NCI-H526 treated with DMSO at 0.1 percent for 48 hours (cell line): ENCODE measurements around the gene ZCRB1.
"Not testable (repeated sequence)": the region's sequence is repeated elsewhere in the genome, so short reads cannot be mapped to it uniquely, and the experiment has no call there.

Experiments
- DNase-seq: peaks from one replicate; lab custom pipeline; 2025; lab: John Stamatoyannopoulos, UW

Gene ZCRB1, protein sequence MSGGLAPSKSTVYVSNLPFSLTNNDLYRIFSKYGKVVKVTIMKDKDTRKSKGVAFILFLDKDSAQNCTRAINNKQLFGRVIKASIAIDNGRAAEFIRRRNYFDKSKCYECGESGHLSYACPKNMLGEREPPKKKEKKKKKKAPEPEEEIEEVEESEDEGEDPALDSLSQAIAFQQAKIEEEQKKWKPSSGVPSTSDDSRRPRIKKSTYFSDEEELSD

DNA sequence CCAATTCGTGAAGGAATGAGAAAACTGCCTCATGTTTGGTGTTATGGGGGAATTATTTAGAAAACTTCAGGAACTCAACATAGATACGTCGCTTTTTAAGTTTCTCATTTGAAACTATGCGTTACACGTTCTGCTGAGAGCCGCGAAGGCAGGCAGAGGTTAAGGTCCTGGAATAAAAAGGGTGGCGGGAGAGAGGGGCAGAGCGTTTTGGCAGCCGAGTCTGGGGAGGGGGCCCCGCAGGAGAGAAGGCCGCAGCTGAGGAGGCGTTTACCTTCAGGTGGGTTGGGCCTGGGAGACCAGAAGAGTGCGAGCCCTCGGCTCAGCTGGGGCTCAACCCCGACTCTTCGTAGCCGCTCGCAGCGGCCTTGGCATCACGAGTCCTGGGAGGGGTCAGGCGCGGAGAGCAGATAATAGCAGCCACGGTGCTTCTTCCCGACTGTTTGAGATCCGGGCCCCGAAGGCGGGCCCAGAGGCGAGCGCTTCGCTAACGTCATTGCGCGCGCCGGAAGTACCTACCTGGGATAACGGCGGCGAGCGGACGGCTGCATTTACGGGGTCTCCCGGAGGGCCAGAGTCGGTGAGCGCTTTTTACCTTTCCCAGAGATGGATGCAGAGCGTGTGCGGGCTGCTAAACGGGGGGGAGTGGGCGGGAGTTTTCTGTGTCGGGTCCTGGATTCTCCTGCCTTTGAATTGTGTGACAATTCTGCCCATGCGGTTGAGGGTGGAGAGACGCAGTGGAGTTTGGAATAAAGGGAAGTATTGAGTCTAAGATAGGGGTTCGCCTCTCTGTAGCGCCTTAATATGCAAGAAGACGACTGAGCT is at the start of gene ZCRB1, which contains the start of gene PPHLN1:
ZCRB1 (minus strand) TSS at position 442 of the 822 bp plus-strand sequence. CDS start 1,992 bp downstream, outside the sequence.
PPHLN1 (plus strand) TSS at position 515 of the 822 bp plus-strand sequence. CDS start 9,736 bp downstream, outside the sequence.
- DNase-seq, result peak; percentile 87

DNA sequence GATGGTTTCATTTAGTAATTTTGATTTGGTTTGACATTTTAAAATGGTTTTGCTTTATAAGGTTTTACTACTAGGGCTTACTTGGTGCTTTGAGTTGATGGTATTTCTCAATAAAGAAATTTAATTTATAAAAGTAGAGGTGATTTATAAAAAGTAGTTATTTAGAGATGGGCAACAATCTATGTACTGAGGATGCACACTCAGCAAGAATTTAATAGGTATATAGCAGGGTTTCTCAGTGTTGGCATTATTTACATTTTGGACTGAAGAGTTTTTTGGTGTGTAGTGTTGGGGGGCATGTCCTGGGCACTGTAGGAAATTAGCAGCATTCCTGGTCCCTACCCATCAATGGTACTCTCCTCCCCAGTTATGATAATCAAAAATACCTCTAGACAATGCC is 47.8 kb upstream of the ZCRB1 start:
- no peak for DNase-seq

DNA sequence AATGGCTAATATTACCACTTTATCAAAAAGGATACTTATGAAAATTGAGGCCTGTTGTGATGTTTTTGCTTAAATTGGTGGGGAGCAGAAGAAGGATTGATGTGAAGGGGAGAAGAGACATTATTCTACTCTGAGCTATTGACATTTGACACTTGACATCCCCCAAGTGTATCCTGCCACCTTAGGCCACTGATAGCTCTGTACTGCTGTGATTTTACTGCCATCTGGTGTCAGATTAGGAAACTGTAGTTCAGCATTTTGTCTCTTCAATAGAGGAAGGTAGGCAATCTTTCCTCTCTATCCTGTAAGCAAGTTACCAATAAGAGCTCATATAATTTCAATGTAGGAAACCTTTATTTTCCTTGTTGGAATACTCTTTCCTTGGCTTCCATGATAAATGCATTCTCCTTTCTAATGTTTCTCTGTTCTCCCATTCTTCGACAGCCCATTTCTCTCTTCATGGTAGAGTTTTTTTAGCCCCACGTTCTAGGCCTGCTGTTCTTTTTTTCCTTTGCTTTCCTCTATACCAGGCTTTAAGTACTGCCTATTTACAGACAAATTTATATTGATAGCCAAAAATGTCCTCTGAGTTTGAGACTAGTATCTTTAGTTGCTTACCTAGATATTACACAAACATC is 46.4 kb upstream of the ZCRB1 start:
- peak; percentile 32 for DNase-seq

DNA sequence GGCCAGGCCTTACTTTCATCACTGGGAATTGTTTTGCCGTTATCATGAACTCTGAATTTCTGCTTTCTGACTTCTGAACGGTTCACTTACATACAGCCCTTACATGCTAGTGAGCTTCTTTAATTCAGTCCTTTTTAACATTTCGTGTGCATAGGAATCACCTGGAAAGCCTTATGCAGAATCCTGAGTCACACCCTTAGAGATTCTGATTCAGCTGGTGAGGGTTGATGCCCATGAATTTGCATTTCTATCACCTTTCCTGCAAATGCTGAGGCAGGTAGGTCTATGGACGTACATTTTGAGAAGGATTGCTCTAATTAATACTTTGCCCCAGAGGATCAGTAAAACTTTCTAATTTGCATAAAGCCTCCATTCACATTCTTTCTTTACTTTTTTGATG is 44.1 kb upstream of the ZCRB1 start:
- DNase-seq, result peak; percentile 1

DNA sequence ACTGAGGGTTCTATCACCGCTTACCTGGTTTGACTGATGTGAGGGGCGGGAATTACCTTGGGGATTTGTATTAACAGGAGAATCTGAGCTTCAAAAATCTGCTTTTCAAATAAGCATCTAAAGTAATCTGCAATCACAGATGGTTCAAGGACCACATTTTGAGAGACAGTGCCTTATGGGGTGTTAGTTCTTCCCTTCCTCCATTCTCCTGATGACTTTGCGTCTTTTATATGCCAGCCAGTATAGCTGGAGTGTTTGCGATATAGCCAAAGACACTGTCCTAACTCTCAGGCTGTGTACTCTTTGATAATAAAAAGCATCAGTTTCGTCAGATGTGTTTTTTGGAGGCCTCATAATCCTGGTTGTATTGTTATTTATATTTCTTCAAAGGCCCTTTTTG is 39.6 kb upstream of the ZCRB1 start:
- no peak for DNase-seq

DNA sequence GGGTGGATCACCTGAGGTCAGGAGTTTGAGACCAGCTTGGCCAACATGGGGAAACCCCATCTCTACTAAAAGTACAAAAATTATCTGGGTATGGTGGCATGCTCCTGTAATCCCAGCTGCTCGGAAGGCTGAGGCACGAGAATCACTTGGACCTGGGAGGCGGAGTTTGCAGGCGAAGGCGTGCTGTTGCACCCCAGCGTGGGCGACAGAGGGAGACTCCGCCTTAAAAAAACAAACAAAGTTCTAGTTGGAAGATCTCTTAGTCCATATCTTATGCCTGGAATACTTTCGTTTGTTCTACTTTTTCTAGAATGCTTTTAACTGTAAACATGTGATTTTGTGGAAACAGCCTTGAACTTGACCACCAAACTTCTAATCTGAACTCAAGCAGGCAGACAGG is 38.8 kb upstream of the ZCRB1 start:
- no peak for DNase-seq

DNA sequence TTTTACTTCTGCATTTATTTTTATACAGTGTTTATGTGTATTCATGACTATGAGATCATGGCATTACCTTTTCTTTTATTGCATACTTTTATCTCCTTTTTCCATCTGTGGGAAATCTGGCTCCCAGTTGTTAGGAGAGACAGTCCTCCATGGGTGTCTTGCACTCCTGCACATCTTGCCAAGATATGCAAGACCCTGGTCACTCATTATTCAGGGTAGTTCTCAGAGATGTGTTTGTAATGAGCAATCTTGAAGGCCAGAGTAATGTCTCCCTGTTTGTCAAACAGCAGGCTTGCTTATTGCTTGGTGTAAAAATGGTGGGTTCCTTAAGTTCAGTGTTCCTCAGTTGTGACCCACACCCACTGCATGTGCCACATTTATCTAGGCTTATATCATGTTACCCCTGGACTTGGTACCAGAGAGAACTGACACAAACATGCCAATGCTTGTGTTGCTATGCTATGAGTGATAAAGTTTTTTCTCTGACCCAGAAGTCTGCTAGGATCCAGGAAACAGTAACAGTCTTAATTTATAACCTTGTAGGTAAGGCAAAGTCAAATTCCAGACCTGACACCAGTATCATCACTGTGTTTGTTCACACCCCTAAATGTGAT is 36.9 kb upstream of the ZCRB1 start:
- DNase-seq, result no peak

DNA sequence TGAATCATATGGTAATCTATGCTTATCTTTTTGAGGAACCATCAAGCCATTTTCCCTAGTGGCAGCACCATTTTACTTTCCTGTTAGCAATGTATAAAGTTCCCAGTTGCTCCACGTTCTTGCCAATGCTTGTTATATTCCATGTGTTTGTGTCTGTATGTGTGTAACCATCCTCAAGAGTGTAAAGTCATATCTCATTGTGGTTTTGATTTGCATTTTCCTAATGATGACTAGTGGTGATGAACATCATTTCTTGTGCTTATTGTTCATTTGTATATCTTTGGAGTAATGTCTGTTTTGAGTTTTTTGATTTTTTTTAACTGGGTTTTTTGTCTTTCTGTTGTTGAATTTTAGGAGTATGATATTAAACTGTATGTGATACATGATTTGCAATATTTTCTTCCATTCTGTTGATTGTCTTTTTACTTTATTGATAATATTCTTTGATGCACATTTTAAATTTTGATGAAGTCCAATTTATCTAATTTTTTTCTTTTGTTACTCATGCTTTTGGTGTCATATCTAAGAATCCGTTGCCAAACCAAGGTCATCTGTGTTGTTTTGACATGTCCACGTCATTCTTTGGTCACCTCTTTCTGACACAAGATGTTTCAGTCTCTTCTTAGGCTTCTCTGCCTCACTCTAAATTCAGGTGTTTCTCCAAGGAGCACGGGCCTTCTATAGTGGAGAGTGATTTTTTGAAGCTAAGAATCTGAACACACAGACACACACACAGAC is 36.2 kb upstream of the ZCRB1 start:
- no peak for DNase-seq

DNA sequence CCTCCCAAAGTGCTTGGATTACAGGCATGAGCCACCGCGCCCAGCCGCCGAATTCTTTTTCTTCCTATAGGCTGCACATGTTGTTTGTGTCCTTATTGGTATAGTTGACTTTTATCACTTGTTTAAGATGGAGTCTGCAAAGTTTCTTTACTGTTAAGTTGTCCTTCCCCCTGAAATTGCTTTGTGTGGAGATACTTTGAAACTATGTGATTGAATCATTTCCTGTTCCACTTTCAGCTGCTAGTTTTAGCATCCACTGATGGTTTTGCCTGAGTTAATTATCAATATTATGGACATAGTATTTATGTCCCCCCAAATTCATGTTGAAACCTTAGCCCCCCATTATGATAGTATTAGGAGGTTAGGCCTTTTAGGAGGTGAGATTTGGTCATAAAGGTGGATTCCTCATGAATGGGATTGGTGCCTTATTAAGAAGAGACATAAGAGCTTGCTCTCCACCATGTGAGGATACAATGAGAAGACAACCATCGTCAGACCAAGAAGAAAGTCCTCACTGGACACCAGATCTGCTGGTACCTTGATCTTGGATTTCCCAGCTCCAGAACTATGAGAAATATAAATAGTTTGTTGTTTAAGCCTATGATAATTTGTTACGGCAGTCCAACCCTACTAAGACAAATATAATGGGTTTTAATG is 35.0 kb upstream of the ZCRB1 start:
- DNase-seq, result no peak

DNA sequence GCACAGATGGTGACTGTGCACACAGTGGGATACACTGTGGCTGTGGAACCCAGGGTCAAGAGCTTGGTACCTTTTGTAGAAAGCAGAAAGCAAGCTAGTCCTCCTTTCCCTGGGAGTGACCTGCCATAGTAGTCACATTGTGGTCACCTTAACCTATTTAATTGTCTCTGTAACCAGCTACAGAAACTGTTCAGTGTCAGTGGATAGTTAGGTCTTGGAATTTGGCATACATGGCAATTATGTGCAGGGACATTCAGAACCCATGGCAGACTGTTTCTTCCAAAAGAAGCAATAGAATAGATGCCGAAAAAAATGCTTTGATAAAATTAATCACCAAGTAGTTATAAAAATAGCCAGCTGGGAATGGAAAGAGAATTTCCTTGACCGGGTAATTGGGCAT is 30.4 kb upstream of the ZCRB1 start:
- no peak for DNase-seq

DNA sequence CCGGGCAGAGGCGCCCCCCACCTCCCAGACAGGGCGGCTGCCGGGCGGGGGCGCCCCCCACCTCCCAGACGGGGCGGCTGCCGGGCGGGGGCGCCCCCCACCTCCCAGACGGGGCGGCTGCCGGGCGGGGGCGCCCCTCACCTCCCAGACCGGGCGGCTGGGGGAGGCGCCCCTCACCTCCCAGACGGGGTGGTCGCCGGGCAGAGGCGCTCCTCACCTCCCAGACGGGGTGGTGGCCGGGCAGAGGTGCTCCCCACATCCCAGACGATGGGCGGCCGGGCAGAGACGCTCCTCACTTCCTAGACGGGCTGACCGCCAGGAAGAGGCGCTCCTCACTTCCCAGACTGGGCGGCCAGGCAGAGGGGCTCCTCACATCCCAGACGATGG is 24.1 kb upstream of the ZCRB1 start:
- not testable (repeated sequence) for DNase-seq

DNA sequence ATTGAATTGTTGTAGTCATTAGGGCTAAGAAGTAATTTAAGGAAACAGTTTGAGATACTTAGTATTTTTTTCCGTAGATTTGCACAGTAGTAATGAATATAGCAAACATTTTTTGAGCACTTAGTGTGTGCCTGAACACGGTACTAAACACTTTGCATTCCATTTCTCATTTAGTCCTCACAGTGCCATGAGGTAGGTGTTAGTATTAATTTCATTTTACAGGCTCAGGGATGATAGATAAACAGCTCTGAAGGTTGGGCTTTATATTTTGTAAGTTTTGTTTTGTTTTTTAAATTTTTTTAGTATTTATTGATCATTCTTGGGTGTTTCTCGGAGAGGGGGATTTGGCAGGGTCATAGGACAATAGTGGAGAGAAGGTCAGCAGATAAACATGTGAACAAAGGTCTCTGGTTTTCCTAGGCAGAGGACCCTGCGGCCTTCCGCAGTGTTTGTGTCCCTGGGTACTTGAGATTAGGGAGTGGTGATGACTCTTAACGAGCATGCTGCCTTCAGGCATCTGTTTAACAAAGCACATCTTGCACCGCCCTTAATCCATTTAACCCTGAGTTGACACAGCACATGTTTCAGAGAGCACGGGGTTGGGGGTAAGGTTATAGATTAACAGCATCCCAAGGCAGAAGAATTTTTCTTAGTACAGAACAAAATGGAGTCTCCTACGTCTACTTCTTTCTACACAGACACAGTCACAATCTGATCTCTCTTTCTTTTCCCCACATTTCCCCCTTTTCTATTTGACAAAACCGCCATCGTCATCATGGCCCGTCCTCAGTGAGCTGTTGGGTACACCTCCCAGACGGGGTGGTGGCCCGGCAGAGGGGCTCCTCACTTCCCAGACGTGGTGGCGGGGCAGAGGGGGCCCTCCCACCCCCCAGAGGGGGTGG is 23.5 kb upstream of the ZCRB1 start:
- DNase-seq, result not testable (repeated sequence)

DNA sequence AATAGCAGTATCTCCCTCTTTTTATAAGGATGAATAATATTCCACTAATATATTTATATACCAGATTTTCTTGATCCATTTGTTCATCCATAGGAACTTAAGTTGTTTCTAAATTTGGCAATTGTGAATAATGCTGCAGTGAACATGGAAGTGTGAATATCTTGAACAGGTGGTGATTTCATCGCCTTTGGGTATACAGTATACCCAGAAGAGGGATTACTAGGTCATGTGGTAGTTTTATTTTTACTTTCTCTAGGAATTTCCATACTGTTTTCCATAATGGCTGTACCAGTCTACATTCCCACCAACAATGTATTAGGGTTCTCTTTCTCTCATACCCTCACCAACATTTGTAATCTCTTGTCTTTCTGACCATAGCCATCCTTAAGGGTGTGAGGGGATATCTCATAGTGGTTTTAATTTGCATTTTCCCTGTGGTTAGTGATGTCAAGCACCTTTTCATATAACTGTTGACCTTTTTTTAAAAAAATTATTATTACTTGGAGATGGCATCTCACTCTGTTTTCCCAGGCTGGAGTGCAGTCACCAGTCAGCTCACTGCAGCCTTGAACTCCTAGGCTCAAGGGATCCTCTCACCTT is 20.6 kb upstream of the ZCRB1 start:
- no peak for DNase-seq

DNA sequence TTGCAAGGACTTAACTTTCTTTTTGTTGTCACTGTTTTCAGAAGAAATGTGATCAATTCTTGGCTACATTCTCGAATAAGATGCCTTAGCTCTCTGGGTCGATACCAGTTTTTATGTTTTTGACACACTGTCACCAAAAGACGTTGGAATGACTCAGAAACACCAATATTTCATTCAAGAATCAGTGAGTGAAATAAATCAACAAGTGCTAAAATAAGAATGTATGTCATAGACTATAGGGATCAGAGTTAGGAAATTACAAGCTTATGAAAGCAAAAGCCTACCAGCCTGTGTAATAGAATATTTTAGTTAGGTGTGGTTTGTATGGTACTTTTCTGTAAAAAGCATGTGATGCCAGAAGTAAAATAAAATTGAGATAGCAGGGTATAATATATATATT is 17.8 kb upstream of the ZCRB1 start:
- no peak for DNase-seq

DNA sequence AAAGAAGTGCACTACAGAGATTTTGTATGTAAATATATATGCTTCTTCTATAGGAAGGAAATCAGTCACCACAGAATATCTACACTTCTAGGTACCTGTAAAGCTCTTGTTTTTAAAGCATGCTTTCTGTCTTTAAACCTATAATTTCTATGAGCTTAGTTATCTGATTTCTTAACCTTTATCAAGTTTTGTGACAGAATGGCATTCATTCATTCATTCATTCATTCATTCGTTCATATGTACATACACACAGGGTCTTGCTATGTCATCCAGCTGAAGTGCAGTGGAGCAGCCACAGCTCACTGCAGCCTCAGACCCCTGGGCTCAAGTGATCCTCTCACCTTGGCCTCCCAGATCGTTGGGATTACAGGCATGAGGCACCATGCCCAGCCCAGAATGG is 16.1 kb upstream of the ZCRB1 start:
- DNase-seq, result no peak

DNA sequence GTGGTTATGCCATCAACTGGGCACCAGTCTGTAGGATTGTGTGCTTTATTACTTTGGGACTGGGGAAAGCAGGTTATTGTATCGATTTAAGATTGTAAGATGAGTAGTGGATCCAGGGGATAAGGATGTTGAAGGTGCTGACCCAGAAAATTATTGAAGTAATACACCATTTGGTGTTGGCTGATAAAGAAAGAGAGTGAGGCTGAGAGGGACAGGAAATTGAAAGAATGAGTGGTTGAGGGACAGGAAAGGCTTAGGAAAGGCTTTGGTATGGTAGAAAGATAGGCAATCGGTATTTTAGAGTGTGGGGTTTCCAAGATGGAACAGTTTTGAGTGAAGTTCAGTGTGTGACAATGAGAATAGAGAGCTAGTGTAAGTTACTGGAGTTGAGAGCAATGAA is 12.4 kb upstream of the ZCRB1 start:
- DNase-seq, result no peak

DNA sequence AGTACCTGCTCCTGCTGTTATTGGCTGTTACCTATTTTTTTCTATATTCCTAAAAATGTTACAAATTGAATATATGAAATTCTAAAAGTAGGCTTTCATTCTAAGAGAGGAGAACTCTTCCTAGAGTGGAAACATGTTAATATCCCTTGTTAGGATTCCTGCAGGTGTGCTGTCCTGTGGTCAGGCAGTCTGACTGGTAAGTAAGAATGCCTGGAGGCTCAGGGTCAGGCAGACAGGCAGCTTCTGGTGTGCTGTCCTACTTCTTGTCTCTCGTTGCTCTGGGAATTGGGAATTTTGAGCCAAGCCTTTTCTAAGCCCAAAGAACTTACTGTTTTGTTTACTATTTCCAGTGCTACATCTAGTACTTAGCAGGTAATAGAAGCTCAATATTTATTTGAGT is 10.4 kb upstream of the ZCRB1 start:
- DNase-seq, result no peak

DNA sequence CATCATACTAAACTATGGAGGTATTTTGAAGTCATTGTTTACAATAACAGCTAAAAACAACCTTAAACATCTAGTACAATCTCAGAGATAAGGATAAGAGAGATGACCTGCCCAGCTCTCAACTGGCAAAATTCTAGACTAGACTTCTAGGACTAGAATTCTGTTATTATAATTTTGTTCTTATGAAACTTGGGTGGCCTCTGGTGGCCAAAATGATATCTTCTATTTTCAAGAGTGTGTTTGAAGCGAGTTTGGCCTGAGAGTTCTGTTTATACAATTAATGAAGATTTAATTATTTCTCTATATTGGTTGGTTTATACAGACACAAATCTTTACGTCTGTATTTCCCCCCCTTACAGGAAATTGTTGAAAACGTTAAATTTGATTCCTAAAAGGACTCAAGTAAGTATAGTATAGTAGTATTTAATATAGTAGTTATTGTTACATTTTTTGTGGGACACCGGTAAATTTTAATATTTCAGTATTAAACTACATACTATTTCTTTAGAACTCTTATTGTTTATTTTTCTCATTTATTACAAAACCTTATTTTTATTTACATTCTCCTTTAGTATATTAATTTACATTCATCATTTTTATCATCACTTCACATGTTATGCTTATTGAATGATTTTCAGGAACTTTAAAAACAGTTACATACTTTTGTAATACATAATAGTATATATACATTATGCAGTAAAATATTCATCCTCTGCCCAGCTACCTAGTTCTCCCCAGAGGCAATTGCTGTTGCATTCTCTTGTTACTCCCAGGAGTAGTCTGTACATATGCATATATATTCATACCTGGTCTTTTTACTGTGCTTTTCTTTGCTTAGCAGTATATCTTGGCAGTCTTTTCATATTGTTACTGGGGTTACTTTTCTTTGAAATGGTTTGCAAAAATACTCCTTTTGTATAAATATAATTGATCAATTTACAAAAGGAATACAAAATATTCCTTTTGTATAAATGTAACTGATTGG is 6.7 kb upstream of the ZCRB1 start:
- peak; percentile 42 for DNase-seq

DNA sequence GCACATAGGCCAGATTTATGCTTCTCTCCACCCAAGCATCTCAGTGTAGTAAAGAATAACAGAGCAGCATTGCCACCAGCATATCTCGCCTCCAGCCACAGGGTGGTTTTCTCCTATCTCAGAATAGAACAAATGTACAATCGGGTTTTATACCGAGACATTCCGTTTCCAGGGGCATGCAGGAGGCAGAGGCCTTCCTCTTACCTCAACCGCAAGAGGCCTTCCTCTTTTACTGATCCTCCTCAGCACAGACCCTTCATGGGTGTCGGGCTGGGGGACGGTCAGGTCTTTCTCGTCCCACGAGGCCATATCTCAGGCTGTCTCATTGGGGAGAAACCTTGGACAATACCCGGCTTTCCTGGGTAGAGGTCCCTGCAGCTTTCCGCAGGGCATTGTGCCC is 4.2 kb upstream of the ZCRB1 start:
- not testable (repeated sequence) for DNase-seq
